Ovary (tissue), 9 donors: ENCODE measurements around the gene ARF1. TPM values are rescaled to one million over a fixed set of nuclear protein-coding genes. Genes with fewer than 3 reads are reported as not detected.

Source experiments
- DNase-seq, 5 donors: peaks; one replicate each; pipeline ENCODE4 v3.0.0-alpha.2; 2019 to 2020
- H3K27ac ChIP-seq, 2 donors: fragments of 200-600 bp; one replicate each; pipeline versions ENCODE4 v1.5.1 to v1.8.0; 2019 to 2022
- H3K27me3 ChIP-seq: fragments of 200-600 bp; one replicate; pipeline ENCODE4 v1.8.0; 2022
- H3K36me3 ChIP-seq: fragments of 200-600 bp; sonication (generic); one replicate; pipeline ENCODE4 v1.5.1; 2019
- H3K4me1 ChIP-seq: one replicate; pipeline ENCODE4 v1.8.1; 2013; ENCODE audit warnings: mild to moderate bottlenecking, moderate library complexity; ENCODE audit not compliant: insufficient read depth
- H3K4me3 ChIP-seq: fragments of 200-600 bp; sonication (generic); one replicate; pipeline ENCODE4 v1.5.1; 2017
- H3K9me3 ChIP-seq, 2 donors: fragments of 200-600 bp in 1 of 2; sonication (generic) in 1 of 2; one replicate each; pipeline versions ENCODE4 v1.5.1 to v1.8.1; 2013 to 2019; ENCODE audit warnings: mild to moderate bottlenecking in 1 of 2, moderate library complexity in 1 of 2
- CTCF ChIP-seq, 3 donors: fragments of 450-650 bp in 2 of 3; fragments of 200-600 bp in 1 of 3; IDR thresholded peaks; one replicate each; pipeline versions ENCODE4 v1.5.1 to v1.8.0; 2016 to 2022; ENCODE audit warnings: antibody characterized with exemption in 3 of 3, mild to moderate bottlenecking in 1 of 3
- EP300 ChIP-seq: sonication (generic); formaldehyde crosslinking; IDR thresholded peaks from one replicate; pipeline ENCODE4 v1.6.1; 2017; ENCODE audit warnings: antibody characterized with exemption
- POLR2A ChIP-seq: fragments of 450-650 bp; IDR thresholded peaks from one replicate; pipeline ENCODE4 v1.6.1; 2017; ENCODE audit warnings: antibody characterized with exemption, mild to moderate bottlenecking, moderate library complexity
- WGBS, 3 donors: extraction: QIAGEN DNeasy Blood & Tissue Kit in 1 of 3; methylation state at CpG; one replicate each; pipeline versions ENCODE4 v1.1.5 to v1.1.7; 2013 to 2017; 5-methylcytosine and 5-hydroxymethylcytosine counted together
- intact Hi-C, 4 donors: fragments of 100-400 bp; cut with DNase I; formaldehyde crosslinking; loops; one replicate each; pipeline versions ENCODE4 v1.11.0 to v1.15.1; 2022 to 2023
- polyA plus RNA-seq, 2 donors: library from polyadenylated mRNA; stranded (reverse); fragments of 200-250 nt in 1 of 2; fragments of 350-450 nt in 1 of 2; fragmentation: Illumina TruSeq in 1 of 2; extraction: RNeasy Lipid Tissue Mini Kit (QIAGEN cat#74804) in 1 of 2; gene quantifications; one replicate each; pipeline ENCODE4 v1.2.3, GENCODE V29; 2013 to 2014
- total RNA-seq, 7 donors: library from RNA; depleted of rRNA in 2 of 7; stranded (reverse); fragments of >200 nt in 2 of 7; fragmentation: NEBNext Ultra II Directional in 3 of 7; extraction: Animal tissue kit (Norgen Biotek cat#: 25700) in 3 of 7; gene quantifications; one replicate each; pipeline versions ENCODE4 v1.1.0 to v1.2.4, GENCODE V29; 2016 to 2023
- donor health status: DM: no; HTN: no; CAD: no; lungs with moderate emphysema.
- donor health status: DM: no; HTN: no; CAD: no.
- donor health status: Bipolar disorder and iron deficiency.
- donor health status: DM: yes; HTN: yes; CAD: no.
- donor health status: DM: no; HTN: no; CAD: no.
- donor health status: DM: yes; HTN: yes; CAD: no.

Gene ARF1
- total and polyA plus RNA-seq, 9 donors = 179 to 345 (median 285) TPM

- DNase-seq = peak in 1 of 5 donors; percentile 19
- Histone ChIP-seq H3K36me3 (no peaks in the 10 kb centered on the region), H3K4me3 (no peak overlapping the region), H3K4me1 (no peaks in the 10 kb centered on the region), H3K27ac (no peak overlapping the region), H3K27me3 (peaks cover 5% of the 10 kb centered on the region), H3K9me3 (no peaks in the 10 kb centered on the region)
- intact Hi-C loops = no loop called here
- WGBS, 3 donors = 39 to 46% (median 41%) methylated on average over 18 of the region's 18 CpGs
- TF ChIP-seq CTCF (IDR thresholded peaks at IDR 0.05) (no peak), EP300 (no peak), POLR2A (no peak)
Observed at GRCh38 chr1:228058172-228058948, 24.1 kb upstream of the ARF1 start.

- Histone ChIP-seq H3K27me3 (peaks cover 5% of the 10 kb centered on the region), H3K36me3 (no peaks in the 10 kb centered on the region), H3K4me3 (peak overlapping the region; percentile 9), H3K4me1 (no peaks in the 10 kb centered on the region), H3K27ac (no peak overlapping the region), H3K9me3 (no peaks in the 10 kb centered on the region)
- TF ChIP-seq POLR2A (no peak), CTCF (IDR thresholded peaks at IDR 0.05) (no peak), EP300 (no peak)
- DNase-seq = peak in 2 of 5 donors; percentile 5 to 29
- WGBS, 3 donors = 5 to 13% (median 8%) methylated on average over 59 to 66 of the region's 66 CpGs
- intact Hi-C loops = no loop called here
Observed at GRCh38 chr1:228058949-228059633, 23.4 kb upstream of the ARF1 start.

- H3K4me1 ChIP-seq = no peaks in the 10 kb centered on the region
- no peak overlapping the region for H3K27ac ChIP-seq
- intact Hi-C loops = no loop called here
- no peaks in the 10 kb centered on the region for H3K9me3 ChIP-seq
- TF ChIP-seq CTCF (IDR thresholded peaks at IDR 0.05) (no peak), EP300 (no peak), POLR2A (no peak)
- WGBS, 3 donors = 2 to 5% (median 2%) methylated on average over 19 to 33 of the region's 33 CpGs
- peak in 1 of 5 donors; percentile 47 for DNase-seq
- H3K27me3 ChIP-seq = peaks cover 5% of the 10 kb centered on the region
- H3K4me3 ChIP-seq = no peak overlapping the region
- no peaks in the 10 kb centered on the region for H3K36me3 ChIP-seq
Observed at GRCh38 chr1:228059634-228060457, 22.7 kb upstream of the ARF1 start.

GRCh38 chr1:228060458-228061190 lies 21.9 kb upstream of the ARF1 start:
- no peak overlapping the region for H3K27ac ChIP-seq
- H3K36me3 ChIP-seq = no peaks in the 10 kb centered on the region
- DNase-seq = peak in 1 of 5 donors; percentile 27
- no peaks in the 10 kb centered on the region for H3K4me1 ChIP-seq
- intact Hi-C loops = no loop called here
- no peaks in the 10 kb centered on the region for H3K9me3 ChIP-seq
- WGBS, 3 donors = 5 to 11% (median 9%) methylated on average over 27 to 34 of the region's 34 CpGs
- TF ChIP-seq CTCF (IDR thresholded peaks at IDR 0.05) (no peak), POLR2A (no peak), EP300 (no peak)
- H3K4me3 ChIP-seq = no peak overlapping the region
- H3K27me3 ChIP-seq = peaks cover 5% of the 10 kb centered on the region
